Thyroid gland (tissue), 4 donors: ENCODE results near the gene FGR. TPM values are rescaled to one million over a fixed set of nuclear protein-coding genes. Genes with fewer than 3 reads are reported as not detected.

Source experiments
- DNase-seq, 2 donors: peaks; one replicate each; pipeline ENCODE4 v3.0.0-alpha.2; 2019
- H3K27ac ChIP-seq, 3 donors: fragments of 200-600 bp; sonication (generic); 1 replicate in 2 of 3; 2 replicates in 1 of 3; pipeline ENCODE4 v1.5.1; 2016 to 2019; ENCODE audit warnings: mild to moderate bottlenecking in 1 of 3, moderate library complexity in 1 of 3
- H3K27me3 ChIP-seq: fragments of 200-600 bp; sonication (generic); one replicate; pipeline ENCODE4 v1.5.1; 2019
- H3K36me3 ChIP-seq, 2 donors: fragments of 200-600 bp; sonication (generic); one replicate each; pipeline ENCODE4 v1.5.1; 2016 to 2019
- H3K4me1 ChIP-seq, 2 donors: fragments of 200-600 bp; sonication (generic); one replicate each; pipeline ENCODE4 v1.5.1; 2017 to 2019
- H3K4me3 ChIP-seq, 3 donors: fragments of 200-600 bp; sonication (generic); replicated peaks in 1 of 3; 1 replicate in 2 of 3; 2 replicates in 1 of 3; pipeline ENCODE4 v1.5.1; 2016; ENCODE audit warnings: mild to moderate bottlenecking in 1 of 3
- H3K9me3 ChIP-seq: fragments of 200-600 bp; sonication (generic); one replicate; pipeline ENCODE4 v1.5.1; 2017
- CTCF ChIP-seq, 6 experiments: fragments of 200-600 bp in 3 of 6; fragments of 450-650 bp in 3 of 6; sonication (generic) in 3 of 6; IDR thresholded peaks; one replicate each; pipeline ENCODE4 v1.5.1; 2016 to 2019; ENCODE audit warnings: antibody characterized with exemption in 6 of 6, mild to moderate bottlenecking in 2 of 6, inconsistent platforms in 1 of 6, moderate library complexity in 1 of 6
- POLR2A ChIP-seq, 2 donors: fragments of 450-650 bp; IDR thresholded peaks; one replicate each; pipeline ENCODE4 v1.6.1; 2017; ENCODE audit warnings: antibody characterized with exemption in 2 of 2, mild to moderate bottlenecking in 2 of 2, moderate library complexity in 1 of 2
- WGBS, 2 donors: methylation state at CpG; one replicate each; pipeline ENCODE4 v1.1.5; 2017; 5-methylcytosine and 5-hydroxymethylcytosine counted together
- intact Hi-C: fragments of 100-400 bp; cut with DNase I; formaldehyde crosslinking; loops from one replicate; pipeline ENCODE4 v1.15.1; 2023
- total RNA-seq, 4 donors: library from RNA; depleted of rRNA; stranded (reverse); fragments of >200 nt; gene quantifications; one replicate each; pipeline ENCODE4 v1.2.3, GENCODE V29; 2016

The FGR gene
- total RNA-seq, 4 donors from 2014 or later = 4.6 to 7.1 (median 6.4) TPM

- H3K27ac ChIP-seq = no peak overlapping the region
- no peak overlapping the region for H3K4me3 ChIP-seq
- H3K4me1 ChIP-seq = peaks cover 6 to 30% of the 10 kb centered on the region in 2 donors
- intact Hi-C loops = no loop called here
- no peaks in the 10 kb centered on the region for H3K36me3 ChIP-seq
- no peaks in the 10 kb centered on the region for H3K9me3 ChIP-seq
- TF ChIP-seq CTCF (IDR thresholded peaks at IDR 0.05) = no peak
- no peak for TF ChIP-seq POLR2A (IDR thresholded peaks at IDR 0.05)
- no peak for DNase-seq
- 95% methylated on average over 5 of the region's 5 CpGs for WGBS, 2 donors
- no peaks in the 10 kb centered on the region for H3K27me3 ChIP-seq
Measured at GRCh38 chr1:27627061-27627460, 7.9 kb downstream of the FGR start.

- peaks cover 6 to 23% of the 10 kb centered on the region in 2 donors for H3K4me1 ChIP-seq
- no peak overlapping the region for H3K4me3 ChIP-seq
- H3K9me3 ChIP-seq = no peaks in the 10 kb centered on the region
- WGBS, 2 donors = 85 to 88% methylated on average over 10 to 11 of the region's 11 CpGs
- intact Hi-C loops = no loop called here
- no peaks in the 10 kb centered on the region for H3K27me3 ChIP-seq
- no peak for TF ChIP-seq CTCF (IDR thresholded peaks at IDR 0.05)
- TF ChIP-seq POLR2A (IDR thresholded peaks at IDR 0.05) = no peak
- peak overlapping the region in 1 of 3 donors; percentile 10 for H3K27ac ChIP-seq
- no peaks in the 10 kb centered on the region for H3K36me3 ChIP-seq
- DNase-seq = no peak
Measured at GRCh38 chr1:27626031-27626935, 8.7 kb downstream of the FGR start.

- H3K4me1 ChIP-seq = peaks cover 0 to 10% of the 10 kb centered on the region in 2 donors
- DNase-seq = no peak
- intact Hi-C loops = no loop called here
- H3K9me3 ChIP-seq = no peaks in the 10 kb centered on the region
- H3K36me3 ChIP-seq = no peaks in the 10 kb centered on the region
- H3K27ac ChIP-seq = no peak overlapping the region
- no peaks in the 10 kb centered on the region for H3K27me3 ChIP-seq
- TF ChIP-seq CTCF (IDR thresholded peaks at IDR 0.05) (no peak), POLR2A (IDR thresholded peaks at IDR 0.05) (no peak)
- H3K4me3 ChIP-seq = no peak overlapping the region
- WGBS, 2 donors = 66 to 68% methylated on average over 7 of the region's 7 CpGs
Measured at GRCh38 chr1:27624467-27625178, 10.4 kb downstream of the FGR start.

- TF ChIP-seq CTCF (IDR thresholded peaks at IDR 0.05) (no peak), POLR2A (IDR thresholded peaks at IDR 0.05) (no peak)
- H3K27me3 ChIP-seq = no peaks in the 10 kb centered on the region
- intact Hi-C loops = no loop called here
- no peak for DNase-seq
- peaks cover 0 to under 1% of the 10 kb centered on the region in 2 donors for H3K4me1 ChIP-seq
- H3K4me3 ChIP-seq = no peak overlapping the region
- no peaks in the 10 kb centered on the region for H3K36me3 ChIP-seq
- H3K27ac ChIP-seq = no peak overlapping the region
- H3K9me3 ChIP-seq = no peaks in the 10 kb centered on the region
- 93 to 94% methylated on average over 13 of the region's 13 CpGs for WGBS, 2 donors
Measured at GRCh38 chr1:27623327-27624212, 11.4 kb downstream of the FGR start.
